ENCODE data around the gene OTOP2.

DNA sequence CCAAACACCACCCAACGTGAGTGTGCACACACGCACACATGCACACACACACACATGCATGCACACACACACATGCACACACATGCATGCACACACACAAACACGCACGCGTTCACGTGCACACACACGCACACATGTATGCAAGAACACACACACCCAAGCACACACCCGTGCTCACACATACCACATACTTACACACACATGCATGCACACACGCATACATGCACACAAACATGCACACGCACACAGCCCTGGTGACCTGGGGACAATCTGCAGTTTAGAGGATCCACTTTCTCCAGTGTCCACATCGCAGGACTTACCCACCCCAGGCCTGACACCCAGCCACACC, 7.2 kb upstream of the OTOP2 start:
- no peak for TF ChIP-seq ZNF384 (IDR thresholded peaks at IDR 0.05)
- no peak for TF ChIP-seq SUZ12 (IDR thresholded peaks at IDR 0.05)
- no peak for TF ChIP-seq BHLHE40 (IDR thresholded peaks at IDR 0.05; ENCODE audit: borderline replicate concordance)
- no peak for TF ChIP-seq ARNT (IDR thresholded peaks at IDR 0.05)
- TF ChIP-seq HDGF (IDR thresholded peaks at IDR 0.05; ENCODE audit: borderline replicate concordance): no peak
- no peak for TF ChIP-seq TARDBP (IDR thresholded peaks at IDR 0.05)
- no peak for TF ChIP-seq NFRKB (IDR thresholded peaks at IDR 0.05)
- no peak for TF ChIP-seq FOXM1 (IDR thresholded peaks at IDR 0.05; ENCODE audit: borderline replicate concordance)
